Measurements from ENCODE around the gene LRTM2. TPM values are rescaled to one million over a fixed set of nuclear protein-coding genes. Genes with fewer than 3 reads are reported as not detected.

LRTM2 gene
- total RNA-seq, 4 donors from 2014 or later = 0.26 TPM; not detected in 3

GRCh38 chr12:1884651-1885050 is 64.3 kb downstream of the LRTM2 start:
- no peaks in the 10 kb centered on the region for H3K4me1 ChIP-seq
- no peaks in the 10 kb centered on the region for H3K36me3 ChIP-seq
- DNase-seq (ENCODE audit: low spot score in 2 of 2) = no peak
- no peaks in the 10 kb centered on the region for H3K9me3 ChIP-seq
- TF ChIP-seq POLR2AphosphoS5 (IDR thresholded peaks at IDR 0.05) (no peak), CTCF (IDR thresholded peaks at IDR 0.05) (no peak), POLR2A (IDR thresholded peaks at IDR 0.05) (no peak), EP300 (IDR thresholded peaks at IDR 0.05) (no peak)
- peaks cover 5% of the 10 kb centered on the region for H3K27me3 ChIP-seq
- H3K27ac ChIP-seq = no peak overlapping the region
- 91% methylated on average over 9 of the region's 9 CpGs for WGBS
- no peak overlapping the region for H3K4me3 ChIP-seq

- no peak for TF ChIP-seq POLR2A (IDR thresholded peaks at IDR 0.05)
- Histone ChIP-seq H3K27ac (no peak overlapping the region), H3K4me1 (no peaks in the 10 kb centered on the region), H3K9me3 (no peaks in the 10 kb centered on the region), H3K36me3 (no peaks in the 10 kb centered on the region), H3K4me3 (no peak overlapping the region), H3K27me3 (peaks cover 4% of the 10 kb centered on the region)
- no peak for DNase-seq (ENCODE audit: low spot score in 2 of 2)
- 87% methylated on average over 5 of the region's 5 CpGs for WGBS
Observed at GRCh38 chr12:1885082-1885596, 64.8 kb downstream of the LRTM2 start.

GRCh38 chr12:1885599-1886245 is 65.4 kb downstream of the LRTM2 start:
- H3K36me3 ChIP-seq = no peaks in the 10 kb centered on the region
- no peaks in the 10 kb centered on the region for H3K9me3 ChIP-seq
- H3K27me3 ChIP-seq = peaks cover 4% of the 10 kb centered on the region
- H3K27ac ChIP-seq = no peak overlapping the region
- no peak for DNase-seq (ENCODE audit: low spot score in 2 of 2)
- WGBS = 91% methylated on average over 13 of the region's 13 CpGs
- no peak for TF ChIP-seq CTCF (IDR thresholded peaks at IDR 0.05)
- no peak for TF ChIP-seq EP300 (IDR thresholded peaks at IDR 0.05)
- TF ChIP-seq POLR2AphosphoS5 (IDR thresholded peaks at IDR 0.05) = no peak
- TF ChIP-seq POLR2A (IDR thresholded peaks at IDR 0.05) = no peak
- no peak overlapping the region for H3K4me3 ChIP-seq
- no peaks in the 10 kb centered on the region for H3K4me1 ChIP-seq

Other genes with a start within 250 kb of the LRTM2 start
- 10 to 100 TPM in 1 of 4 donors, 1 to 10 TPM in 3; 5.4 to 12.4 (median 7.6) TPM for gene FBXL14, start 226.0 kb upstream of the LRTM2 start, total RNA-seq
- gene WNT5B, start 191.3 kb upstream of the LRTM2 start, total RNA-seq = 10 to 100 TPM in 1 of 4 donors, 1 to 10 TPM in 3; 7.3 to 12.8 (median 8.3) TPM
- 10 to 100 TPM; 40.3 to 47.9 (median 43.4) TPM for gene ADIPOR2, start 129.5 kb upstream of the LRTM2 start, total RNA-seq
- gene CACNA2D4, start 98.1 kb downstream of the LRTM2 start, total RNA-seq = 1 to 10 TPM in 2 of 4 donors, under 1 TPM in 2; 0.56 to 1.5 (median 0.97) TPM
- gene DCP1B, start 183.9 kb downstream of the LRTM2 start, total RNA-seq = 10 to 100 TPM; 11.5 to 19.5 (median 13.3) TPM
- 1 to 10 TPM; 1.4 to 3.7 (median 2.2) TPM for gene CACNA1C, start 232.4 kb downstream of the LRTM2 start, total RNA-seq